Tibial nerve (tissue), 4 donors: ENCODE data around the gene ESX1.

ENCODE experiments used
- EP300 ChIP-seq, 2 donors: sonication (generic); formaldehyde crosslinking; IDR thresholded peaks; one replicate each; pipeline ENCODE4 v1.6.1; 2017; ENCODE audit warnings: antibody characterized with exemption in 2 of 2, mild to moderate bottlenecking in 1 of 2
- TF ChIP-seq, protein P1 (sequence below), 5 experiments: fragments of 200-600 bp in 3 of 5; fragments of 450-650 bp in 2 of 5; sonication (generic) in 3 of 5; IDR thresholded peaks; one replicate each; pipeline ENCODE4 v1.5.1; 2016 to 2019; ENCODE audit warnings: antibody characterized with exemption in 5 of 5, mild to moderate bottlenecking in 3 of 5, moderate library complexity in 2 of 5

DNA sequence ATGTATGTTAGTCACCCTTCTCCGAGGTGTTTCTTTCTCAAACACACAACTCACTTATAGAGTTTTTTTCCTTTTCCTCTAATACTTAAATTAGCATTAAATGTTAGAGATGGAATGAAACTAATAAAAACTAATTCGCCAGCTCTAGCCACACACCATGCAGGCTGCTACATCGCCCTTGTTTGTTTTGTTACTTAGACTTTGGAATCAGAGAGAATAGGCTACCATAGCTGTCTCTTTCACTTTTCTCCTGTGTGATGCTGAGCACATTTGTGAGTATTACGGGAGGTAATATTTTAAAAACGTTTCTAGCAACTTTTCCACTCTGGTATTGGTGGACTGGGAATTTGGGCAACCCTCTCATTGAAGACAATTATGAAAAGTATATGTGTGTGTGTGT is 43.5 kb downstream of the ESX1 start:
- no peak for TF ChIP-seq EP300 (IDR thresholded peaks at IDR 0.05)
- TF ChIP-seq, protein P1, sequence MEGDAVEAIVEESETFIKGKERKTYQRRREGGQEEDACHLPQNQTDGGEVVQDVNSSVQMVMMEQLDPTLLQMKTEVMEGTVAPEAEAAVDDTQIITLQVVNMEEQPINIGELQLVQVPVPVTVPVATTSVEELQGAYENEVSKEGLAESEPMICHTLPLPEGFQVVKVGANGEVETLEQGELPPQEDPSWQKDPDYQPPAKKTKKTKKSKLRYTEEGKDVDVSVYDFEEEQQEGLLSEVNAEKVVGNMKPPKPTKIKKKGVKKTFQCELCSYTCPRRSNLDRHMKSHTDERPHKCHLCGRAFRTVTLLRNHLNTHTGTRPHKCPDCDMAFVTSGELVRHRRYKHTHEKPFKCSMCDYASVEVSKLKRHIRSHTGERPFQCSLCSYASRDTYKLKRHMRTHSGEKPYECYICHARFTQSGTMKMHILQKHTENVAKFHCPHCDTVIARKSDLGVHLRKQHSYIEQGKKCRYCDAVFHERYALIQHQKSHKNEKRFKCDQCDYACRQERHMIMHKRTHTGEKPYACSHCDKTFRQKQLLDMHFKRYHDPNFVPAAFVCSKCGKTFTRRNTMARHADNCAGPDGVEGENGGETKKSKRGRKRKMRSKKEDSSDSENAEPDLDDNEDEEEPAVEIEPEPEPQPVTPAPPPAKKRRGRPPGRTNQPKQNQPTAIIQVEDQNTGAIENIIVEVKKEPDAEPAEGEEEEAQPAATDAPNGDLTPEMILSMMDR (IDR thresholded peaks at IDR 0.05): no peak
